GM10248 (cell line): ENCODE results near the gene CCNL2.

Experiments used
- CTCF ChIA-PET: fragments of 300-600 bp; sonication (Branson Sonifier 250); formaldehyde crosslinking; extraction: SDS; loops from one replicate; lab custom pipeline; 2021; ENCODE audit warnings: antibody characterized with exemption; lab: Yijun Ruan, JAX
- POLR2A ChIA-PET: fragments of 350-650 bp; sonication (Branson Sonifier 250); formaldehyde crosslinking; extraction: SDS; loops from one replicate; lab custom pipeline; 2020; ENCODE audit warnings: antibody characterized with exemption; lab: Yijun Ruan, JAX
- DNase-seq: peaks from one replicate; pipeline ENCODE4 v3.0.0; 2012; ENCODE audit errors: extremely low spot score
- TF ChIP-seq, protein P1 (sequence below): IDR thresholded peaks from 2 replicates; pipeline ENCODE4 v1.5.1; 2012; ENCODE audit warnings: mild to moderate bottlenecking, low read depth; ENCODE audit errors: extremely low read depth, missing control alignments, control extremely low read depth

The CCNL2 gene

DNA sequence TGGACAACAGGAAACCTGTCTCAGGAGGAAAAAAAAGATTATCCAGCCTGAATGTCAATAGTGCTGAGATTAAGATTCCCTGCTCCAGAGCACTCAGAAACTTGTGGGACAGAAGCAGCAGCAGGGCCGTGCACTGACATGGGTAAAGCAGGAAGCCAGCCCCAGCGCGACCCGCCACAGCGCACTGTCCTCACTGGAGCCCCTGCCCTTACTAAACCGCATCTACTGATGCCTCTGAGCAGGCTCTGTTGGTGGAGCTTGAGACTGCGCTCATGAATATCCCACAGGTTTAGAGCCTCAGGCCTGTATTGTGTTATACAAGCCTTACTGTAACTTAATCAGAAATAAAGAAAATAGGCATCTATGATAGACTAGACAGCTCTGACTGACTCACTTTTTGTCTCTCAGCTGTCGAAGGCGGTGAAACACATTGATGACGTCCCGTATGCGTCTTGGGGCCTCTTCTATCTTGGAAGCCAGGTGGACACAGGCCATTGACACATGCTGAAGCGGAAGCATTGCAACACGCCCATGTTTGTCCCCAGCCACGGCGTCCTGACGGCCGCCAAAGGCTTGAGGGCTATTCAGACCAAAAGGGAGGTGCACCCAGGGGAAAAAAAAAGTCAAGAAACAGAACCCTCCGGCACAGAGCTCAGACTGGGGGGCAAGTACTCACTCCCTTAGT lies 1.2 kb downstream of the CCNL2 start:
- ChIA-PET CTCF (interaction anchor here (1.2 to 2.9 kb wide), 4 partner anchors 9 to 26 kb away, joined by 6 to 20 read pairs (median 12); partner anchors contain the start of gene AURKAIP1), POLR2A (interaction anchor here (1.4 kb wide), 2 partner anchors 9 kb away, joined by 3 to 8 read pairs; no protein-coding TSS in a partner anchor)
- DNase-seq = no peak
- TF ChIP-seq, protein P1, sequence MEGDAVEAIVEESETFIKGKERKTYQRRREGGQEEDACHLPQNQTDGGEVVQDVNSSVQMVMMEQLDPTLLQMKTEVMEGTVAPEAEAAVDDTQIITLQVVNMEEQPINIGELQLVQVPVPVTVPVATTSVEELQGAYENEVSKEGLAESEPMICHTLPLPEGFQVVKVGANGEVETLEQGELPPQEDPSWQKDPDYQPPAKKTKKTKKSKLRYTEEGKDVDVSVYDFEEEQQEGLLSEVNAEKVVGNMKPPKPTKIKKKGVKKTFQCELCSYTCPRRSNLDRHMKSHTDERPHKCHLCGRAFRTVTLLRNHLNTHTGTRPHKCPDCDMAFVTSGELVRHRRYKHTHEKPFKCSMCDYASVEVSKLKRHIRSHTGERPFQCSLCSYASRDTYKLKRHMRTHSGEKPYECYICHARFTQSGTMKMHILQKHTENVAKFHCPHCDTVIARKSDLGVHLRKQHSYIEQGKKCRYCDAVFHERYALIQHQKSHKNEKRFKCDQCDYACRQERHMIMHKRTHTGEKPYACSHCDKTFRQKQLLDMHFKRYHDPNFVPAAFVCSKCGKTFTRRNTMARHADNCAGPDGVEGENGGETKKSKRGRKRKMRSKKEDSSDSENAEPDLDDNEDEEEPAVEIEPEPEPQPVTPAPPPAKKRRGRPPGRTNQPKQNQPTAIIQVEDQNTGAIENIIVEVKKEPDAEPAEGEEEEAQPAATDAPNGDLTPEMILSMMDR = no peak

DNA sequence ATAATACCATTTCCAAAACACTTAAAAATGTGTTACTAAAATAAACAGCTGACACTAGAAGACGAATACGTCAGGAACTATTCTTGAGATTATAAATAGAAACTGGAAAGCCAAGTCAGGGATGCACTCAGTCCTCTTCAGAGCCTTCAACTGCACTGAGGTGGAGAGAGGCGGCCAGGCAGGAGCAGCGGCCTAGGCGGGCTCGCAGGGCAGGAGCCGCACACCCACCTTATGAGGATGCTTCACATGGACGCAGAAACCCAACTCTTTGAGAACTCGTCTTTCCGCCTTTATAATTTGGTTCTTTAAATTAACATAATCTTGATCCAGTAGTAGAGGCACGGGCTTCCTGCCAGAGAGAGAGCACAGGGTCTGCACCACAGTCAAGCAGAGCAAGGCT lies 4.0 kb downstream of the CCNL2 start:
- POLR2A ChIA-PET = no interaction called here
- TF ChIP-seq, protein P1 = no peak
- CTCF ChIA-PET = interaction anchor here (1.3 kb wide), 1 partner anchor 45 kb away, joined by 3 read pairs; no protein-coding TSS in a partner anchor
- no peak for DNase-seq

DNA sequence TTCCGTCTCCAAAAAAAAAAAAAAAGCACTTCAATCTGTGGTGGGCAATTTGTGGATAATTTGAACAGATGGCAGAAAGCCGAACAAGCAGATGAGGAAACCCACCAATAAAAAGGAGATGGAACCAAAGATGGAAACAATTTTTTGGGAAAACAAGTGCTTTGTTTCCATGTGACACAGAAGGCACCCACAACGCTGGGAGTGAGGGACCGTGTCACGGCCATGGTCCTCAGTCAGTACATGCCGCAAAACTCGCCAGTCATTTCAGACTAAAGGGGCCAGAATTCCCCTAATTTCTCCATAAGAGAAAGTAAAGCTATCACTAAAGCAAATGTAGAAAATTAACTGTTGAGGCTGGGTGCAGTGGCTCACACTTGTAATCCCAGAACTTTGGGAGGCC lies 5.0 kb downstream of the CCNL2 start:
- POLR2A ChIA-PET = no interaction called here
- TF ChIP-seq, protein P1 = no peak
- CTCF ChIA-PET = no interaction called here
- no peak for DNase-seq

DNA sequence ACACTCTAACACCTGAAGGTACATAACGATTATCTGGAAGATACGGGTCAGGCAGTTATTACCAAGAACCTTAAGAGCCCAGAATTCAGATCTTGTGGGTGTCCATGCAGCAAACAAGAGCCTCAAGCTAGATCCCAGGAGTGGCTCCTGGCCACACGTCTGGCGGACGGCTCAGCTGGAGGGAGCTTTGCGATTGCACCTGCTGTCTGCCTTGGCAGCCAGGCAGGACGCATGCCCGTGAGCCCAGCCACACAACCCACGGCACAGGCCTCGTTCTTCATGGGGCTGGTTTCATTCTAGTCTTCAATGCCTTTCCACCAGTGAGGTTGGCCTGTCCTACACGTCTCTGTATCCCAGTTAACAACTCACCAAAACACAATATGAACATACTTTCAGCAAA lies 5.7 kb downstream of the CCNL2 start:
- ChIA-PET POLR2A (no interaction called here), CTCF (no interaction called here)
- TF ChIP-seq, protein P1 = no peak
- no peak for DNase-seq

DNA sequence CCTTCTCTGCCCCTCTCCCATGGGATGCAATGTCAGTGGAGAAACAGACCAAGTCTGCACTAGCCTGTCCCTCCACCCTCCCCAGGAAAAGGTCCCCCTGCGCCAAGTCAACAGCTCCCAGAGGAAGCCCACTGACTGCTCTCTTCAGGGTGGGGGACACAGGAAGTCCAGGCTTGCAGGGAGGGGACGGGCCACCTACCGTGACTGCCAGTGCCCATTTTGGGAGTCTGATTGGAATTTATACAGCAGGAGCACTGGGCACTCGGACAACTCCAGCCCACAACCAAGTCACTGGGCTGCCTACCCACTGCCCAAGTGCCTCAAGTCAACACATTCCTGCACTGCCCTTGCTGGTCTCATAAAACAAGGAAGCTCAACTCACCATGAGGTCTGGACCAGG lies 6.1 kb downstream of the CCNL2 start:
- ChIA-PET CTCF (interaction anchor here (2.2 kb wide), 1 partner anchor 21 kb away, joined by 5 read pairs; no protein-coding TSS in a partner anchor), POLR2A (no interaction called here)
- TF ChIP-seq, protein P1 = no peak
- DNase-seq = no peak

DNA sequence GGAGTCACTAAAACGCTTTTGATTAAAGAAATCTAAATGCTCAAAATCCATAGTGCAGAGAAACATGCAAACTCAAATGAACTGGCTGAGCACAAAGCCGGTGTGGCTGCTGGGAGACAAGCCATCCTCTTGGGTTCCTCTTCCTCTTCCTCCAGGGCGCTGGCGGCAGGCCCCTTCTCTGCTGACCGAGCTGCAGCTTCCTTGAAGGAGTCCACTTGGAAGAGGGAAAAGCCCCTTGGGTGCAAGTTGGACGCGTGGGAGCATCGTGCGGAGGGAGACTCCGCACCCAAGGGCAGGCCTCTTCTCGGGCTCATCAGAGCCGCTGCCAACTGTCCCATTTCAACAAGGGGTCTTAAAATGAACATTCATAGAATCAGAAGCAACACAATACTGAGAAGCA lies 7.9 kb downstream of the CCNL2 start:
- TF ChIP-seq, protein P1 = no peak
- ChIA-PET CTCF (interaction anchor here (1.0 to 2.2 kb wide), 7 partner anchors 9 to 113 kb away, joined by 3 to 6 read pairs (median 3); partner anchors contain the start of gene AURKAIP1), POLR2A (no interaction called here)
- no peak for DNase-seq
